ENCODE data around the gene GNAQ. TPM values are rescaled to one million over a fixed set of nuclear protein-coding genes. Genes with fewer than 3 reads are reported as not detected.
A peak's percentile ranks its signal among the peaks of the same experiment; 100 is the strongest.

The GNAQ gene
- total RNA-seq, result 10 to 100 TPM; 39.4 to 42.9 TPM
- polyA plus RNA-seq (ENCODE audit: insufficient read depth, low read depth, low replicate concordance), result 23.5 TPM
- long read RNA-seq, donor 1, full-length matches to known transcripts, result 22 of 22 reads
- long read RNA-seq, donor 1, partial matches to known transcripts, result 0 of 22 reads
- long read RNA-seq, donor 1, other reads (novel, unspliced or antisense), result 0 of 22 reads
- long read RNA-seq, donor 2, full-length matches to known transcripts, result 11 of 11 reads
- long read RNA-seq, donor 2, partial matches to known transcripts, result 0 of 11 reads
- long read RNA-seq, donor 2, other reads (novel, unspliced or antisense), result 0 of 11 reads

DNA sequence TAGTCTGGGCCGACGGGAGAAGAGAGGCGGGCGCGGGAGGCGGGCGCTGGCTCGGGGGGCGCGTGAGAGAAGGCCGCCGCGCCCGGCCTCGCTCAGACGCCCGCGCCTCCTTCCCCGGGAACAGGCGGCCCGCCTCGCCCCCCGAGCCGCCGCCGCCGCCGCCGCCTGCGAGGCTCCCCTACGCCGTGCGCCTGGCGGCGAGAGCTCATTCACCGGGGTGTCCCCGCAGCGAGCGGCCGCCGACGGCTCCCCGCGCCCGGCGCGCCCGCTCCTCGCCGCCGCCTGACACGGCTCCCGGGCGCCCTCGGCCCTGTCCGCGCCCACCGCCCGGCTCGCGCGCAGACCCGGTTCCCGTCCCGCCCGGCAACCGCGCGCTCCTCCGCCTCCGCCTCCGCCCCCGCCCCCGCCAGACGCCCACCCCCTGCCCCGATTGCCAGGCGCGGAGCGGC, at the start of gene GNAQ:
TSS of gene GNAQ (minus strand) at position 368 of the 449 bp plus-strand sequence. CDS start 576 bp downstream, outside the sequence.
- peak; percentile 32 for DNase-seq
- 1 to 2% methylated on average over 26 to 72 of the region's 79 CpGs for WGBS, 2 donors

DNA sequence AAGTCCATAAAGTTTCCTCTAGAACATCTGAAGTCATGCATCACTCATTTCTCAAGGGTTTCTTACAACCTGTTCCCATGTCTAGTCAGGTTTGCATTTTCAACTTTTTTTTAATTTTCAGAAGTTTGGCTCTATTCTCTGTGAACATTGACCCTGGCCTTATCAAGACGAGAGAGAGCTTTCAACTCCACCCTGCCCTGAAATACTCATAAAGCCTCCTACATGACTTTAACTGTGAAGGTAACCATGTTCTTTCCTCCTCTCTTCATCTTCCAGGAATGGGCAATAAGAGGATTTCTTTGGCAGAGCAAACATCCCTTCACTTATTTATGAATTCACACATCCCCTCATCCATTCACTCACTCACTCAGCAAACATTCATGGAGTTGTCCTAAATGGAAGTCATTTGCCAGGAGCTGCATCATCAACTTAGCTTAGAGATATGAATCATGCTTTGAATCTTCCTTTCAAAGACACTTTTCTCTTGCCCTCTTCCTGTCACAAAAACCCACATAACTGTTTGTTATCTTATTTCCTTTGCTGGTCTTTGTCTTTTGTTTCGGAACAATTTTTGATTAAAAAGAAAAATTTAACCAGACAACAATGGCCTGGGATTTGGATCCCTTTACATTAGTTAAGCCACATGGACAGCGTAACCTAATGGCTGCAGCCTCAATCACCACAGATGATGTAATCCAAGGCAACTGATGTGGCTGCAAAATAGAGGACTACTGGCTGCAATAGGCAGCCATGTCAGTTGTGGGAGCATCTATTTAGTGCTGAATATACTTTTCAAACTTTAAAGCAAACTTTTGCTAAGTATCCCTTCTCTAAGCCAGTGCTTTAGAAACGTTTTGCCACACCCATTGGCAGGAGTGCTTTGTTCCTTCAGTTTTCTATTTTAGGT, 43.0 kb upstream of the GNAQ start:
- Histone ChIP-seq H3K27ac (no peak overlapping the region), H3K4me1 (no peaks in the 10 kb centered on the region), H3K9me3 (no peaks in the 10 kb centered on the region), H3K27me3 (no peaks in the 10 kb centered on the region), H3K36me3 (ENCODE audit: low read depth, missing control alignments) (no peaks in the 10 kb centered on the region), H3K4me3 (no peak overlapping the region)
- no peak for TF ChIP-seq POLR2A (IDR thresholded peaks at IDR 0.05)
- TF ChIP-seq, protein P1, sequence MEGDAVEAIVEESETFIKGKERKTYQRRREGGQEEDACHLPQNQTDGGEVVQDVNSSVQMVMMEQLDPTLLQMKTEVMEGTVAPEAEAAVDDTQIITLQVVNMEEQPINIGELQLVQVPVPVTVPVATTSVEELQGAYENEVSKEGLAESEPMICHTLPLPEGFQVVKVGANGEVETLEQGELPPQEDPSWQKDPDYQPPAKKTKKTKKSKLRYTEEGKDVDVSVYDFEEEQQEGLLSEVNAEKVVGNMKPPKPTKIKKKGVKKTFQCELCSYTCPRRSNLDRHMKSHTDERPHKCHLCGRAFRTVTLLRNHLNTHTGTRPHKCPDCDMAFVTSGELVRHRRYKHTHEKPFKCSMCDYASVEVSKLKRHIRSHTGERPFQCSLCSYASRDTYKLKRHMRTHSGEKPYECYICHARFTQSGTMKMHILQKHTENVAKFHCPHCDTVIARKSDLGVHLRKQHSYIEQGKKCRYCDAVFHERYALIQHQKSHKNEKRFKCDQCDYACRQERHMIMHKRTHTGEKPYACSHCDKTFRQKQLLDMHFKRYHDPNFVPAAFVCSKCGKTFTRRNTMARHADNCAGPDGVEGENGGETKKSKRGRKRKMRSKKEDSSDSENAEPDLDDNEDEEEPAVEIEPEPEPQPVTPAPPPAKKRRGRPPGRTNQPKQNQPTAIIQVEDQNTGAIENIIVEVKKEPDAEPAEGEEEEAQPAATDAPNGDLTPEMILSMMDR (IDR thresholded peaks at IDR 0.05), result no peak
- intact Hi-C loops (cut with DNase I; ENCODE audit: low total_unique reads), result no loop called here
- 58 to 61% methylated on average over 4 of the region's 4 CpGs for WGBS, 2 donors
- DNase-seq, result no peak

More for the DNA sequence above, at the start of gene GNAQ:
- H3K27ac ChIP-seq, result peak within 1 kb of the TSS; percentile 88 to 97
- intact Hi-C loops (cut with DNase I; ENCODE audit: low total_unique reads), result no loop called here
- no peaks in the 10 kb centered on the region for H3K27me3 ChIP-seq
- no peaks in the 10 kb centered on the region for H3K9me3 ChIP-seq
- peak within 1 kb of the TSS; percentile 74 to 85 for H3K4me3 ChIP-seq
- H3K4me1 ChIP-seq, result peaks cover 8% of the 10 kb centered on the region
- no peaks in the 10 kb centered on the region for H3K36me3 ChIP-seq (ENCODE audit: low read depth, missing control alignments)
- TF ChIP-seq, protein P1 (IDR thresholded peaks at IDR 0.05), result no peak
- TF ChIP-seq POLR2A (IDR thresholded peaks at IDR 0.05), result no peak

DNA sequence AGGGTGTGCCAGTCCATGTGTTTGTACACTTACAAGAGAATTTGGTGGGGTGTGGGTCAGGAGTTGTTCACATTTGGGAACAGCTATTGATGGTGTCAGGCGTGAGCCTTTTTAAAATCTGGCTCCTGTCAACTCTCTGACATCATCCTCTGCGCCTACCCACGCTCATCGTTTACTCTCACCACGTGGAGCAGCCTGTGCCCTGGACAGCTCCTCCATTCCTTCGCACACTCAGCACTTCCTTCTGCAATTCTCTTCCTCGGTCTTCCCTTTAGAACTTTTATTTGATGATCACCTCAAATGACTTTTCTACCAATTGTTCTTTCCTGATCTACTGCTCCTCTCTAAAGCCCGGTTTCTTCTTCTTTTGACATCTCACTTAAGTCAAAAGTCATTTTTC, 42.1 kb upstream of the GNAQ start:
- H3K36me3 ChIP-seq (ENCODE audit: low read depth, missing control alignments), result no peaks in the 10 kb centered on the region
- no peaks in the 10 kb centered on the region for H3K27me3 ChIP-seq
- H3K4me3 ChIP-seq, result no peak overlapping the region
- H3K27ac ChIP-seq, result no peak overlapping the region
- 53 to 69% methylated on average over 8 of the region's 8 CpGs for WGBS, 2 donors
- TF ChIP-seq, protein P1 (IDR thresholded peaks at IDR 0.05), result no peak
- TF ChIP-seq POLR2A (IDR thresholded peaks at IDR 0.05), result no peak
- no peaks in the 10 kb centered on the region for H3K9me3 ChIP-seq
- DNase-seq, result no peak
- intact Hi-C loops (cut with DNase I; ENCODE audit: low total_unique reads), result no loop called here
- no peaks in the 10 kb centered on the region for H3K4me1 ChIP-seq

DNA sequence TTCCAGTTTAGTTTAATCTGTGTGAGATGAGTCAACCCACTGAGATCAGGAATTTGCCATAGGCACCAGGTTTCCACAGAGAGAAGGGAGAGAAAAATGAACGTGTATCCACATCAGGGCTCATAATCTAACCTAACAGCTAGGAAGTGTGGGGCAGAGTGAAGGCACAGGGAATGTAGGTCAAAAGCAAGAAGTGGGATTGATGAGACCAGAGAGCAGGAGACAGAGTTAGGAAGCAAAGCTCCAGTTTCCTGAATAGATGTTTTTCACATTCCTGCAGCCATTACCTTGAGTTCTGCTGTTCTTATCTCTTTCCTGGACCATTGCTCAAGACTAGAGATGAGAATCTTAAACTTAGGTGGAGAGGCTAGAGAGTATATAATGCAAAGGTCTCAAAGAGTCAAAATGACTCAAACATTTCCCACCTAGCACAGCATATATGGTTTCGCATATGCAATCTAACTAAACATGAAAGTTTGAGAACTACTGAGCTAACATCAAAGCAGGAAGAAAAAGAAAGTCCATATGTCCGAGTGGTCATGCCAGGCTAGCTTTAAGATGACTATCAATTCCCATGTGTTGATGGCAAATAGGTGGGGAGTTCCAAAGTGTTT, 41.1 kb upstream of the GNAQ start:
- Histone ChIP-seq H3K27ac (no peak overlapping the region), H3K9me3 (no peaks in the 10 kb centered on the region), H3K27me3 (no peaks in the 10 kb centered on the region), H3K4me1 (no peaks in the 10 kb centered on the region), H3K4me3 (no peak overlapping the region), H3K36me3 (ENCODE audit: low read depth, missing control alignments) (no peaks in the 10 kb centered on the region)
- intact Hi-C loops (cut with DNase I; ENCODE audit: low total_unique reads), result no loop called here
- 75 to 86% methylated on average over 3 of the region's 3 CpGs for WGBS, 2 donors
- no peak for TF ChIP-seq POLR2A (IDR thresholded peaks at IDR 0.05)
- TF ChIP-seq, protein P1 (IDR thresholded peaks at IDR 0.05), result no peak
- DNase-seq, result no peak

Measured in testis (tissue), 5 donors.